HUDEP-2 (cell line): ENCODE data around the gene IFT25.
"Not testable (repeated sequence)": the region's sequence is repeated elsewhere in the genome, so short reads cannot be mapped to it uniquely, and the experiment has no call there.

Experiments used
- DNase-seq, 76 experiments: peaks; one replicate each; lab custom pipeline; 2025; ENCODE audit not compliant: unreplicated experiment in 76 of 76; lab: John Stamatoyannopoulos, UW

The IFT25 gene

GRCh38 chr1:53945433-53946251, at the start of gene IFT25:
Gene IFT25 (minus strand): TSS chr1:53945699. CDS start chr1:53940082, 5,617 bp downstream.
- DNase-seq = peak; percentile 15 to 99 (median 92)

GRCh38 chr1:53994516-53994915, 49.0 kb upstream of the IFT25 start:
- DNase-seq = not testable (repeated sequence)

- DNase-seq = peak in 20 of 76 experiments; percentile 0 to 43 (median 12)
These were observed 46.8 kb upstream of the IFT25 start for GRCh38 chr1:53992085-53992874.

GRCh38 chr1:53987880-53988279, 42.4 kb upstream of the IFT25 start:
- no peak for DNase-seq

- DNase-seq = no peak
These were observed 41.0 kb upstream of the IFT25 start for GRCh38 chr1:53986458-53986857.

GRCh38 chr1:53984726-53985125, 39.2 kb upstream of the IFT25 start:
- DNase-seq = no peak

GRCh38 chr1:53982763-53983104, 37.2 kb upstream of the IFT25 start:
- DNase-seq = no peak

GRCh38 chr1:53982034-53982762, 36.7 kb upstream of the IFT25 start:
- DNase-seq = no peak

- no peak for DNase-seq
These were observed 35.7 kb upstream of the IFT25 start for GRCh38 chr1:53981220-53981619.

- no peak for DNase-seq
These were observed 34.4 kb upstream of the IFT25 start for GRCh38 chr1:53979712-53980450.

GRCh38 chr1:53975861-53976260, 30.4 kb upstream of the IFT25 start:
- DNase-seq = no peak

GRCh38 chr1:53971718-53972117, 26.2 kb upstream of the IFT25 start:
- DNase-seq = no peak

- not testable (repeated sequence) for DNase-seq
These were observed 23.8 kb upstream of the IFT25 start for GRCh38 chr1:53969323-53969722.

- DNase-seq = no peak
These were observed 22.6 kb upstream of the IFT25 start for GRCh38 chr1:53968125-53968513.

- no peak for DNase-seq
These were observed 22.1 kb upstream of the IFT25 start for GRCh38 chr1:53967409-53968124.

- DNase-seq = no peak
These were observed 21.3 kb upstream of the IFT25 start for GRCh38 chr1:53966794-53967193.

- no peak for DNase-seq
These were observed 18.6 kb upstream of the IFT25 start for GRCh38 chr1:53964109-53964508.

GRCh38 chr1:53963460-53963859, 18.0 kb upstream of the IFT25 start:
- no peak for DNase-seq

GRCh38 chr1:53962395-53962794, 16.9 kb upstream of the IFT25 start:
- DNase-seq = no peak
